Measurements from ENCODE around the gene ZNF408. TPM values are rescaled to one million over a fixed set of nuclear protein-coding genes. Genes with fewer than 3 reads are reported as not detected.

ZNF408 gene
- total and polyA plus RNA-seq, 2 of the 13 experiments (the other 11 are each of a cell fraction or from before 2014, with no cell fraction given): 11.2 to 12.5 TPM

DNA sequence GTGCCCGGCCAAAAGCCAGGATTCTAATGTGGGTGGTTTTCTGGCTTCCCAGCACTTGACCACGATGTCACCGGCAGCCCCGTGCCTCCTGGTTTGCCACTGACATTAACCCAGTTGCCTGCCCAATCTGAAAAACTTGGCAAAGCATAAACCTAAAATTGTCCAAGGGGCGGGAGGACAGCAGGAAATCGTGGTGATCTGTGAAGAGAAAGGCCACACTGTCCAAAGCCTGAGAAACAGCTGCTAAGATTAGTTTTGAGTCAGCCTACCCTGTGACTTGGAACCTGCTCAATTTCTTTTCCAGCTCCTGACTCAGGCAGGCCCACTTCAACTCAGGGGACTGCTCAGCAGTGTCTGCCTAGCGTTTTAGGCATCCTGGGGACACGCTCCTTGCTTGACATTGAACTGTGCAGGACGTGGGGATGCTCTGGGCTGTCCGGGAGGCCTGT, 10.0 kb downstream of the ZNF408 start:
- Histone ChIP-seq H3K79me2 (ENCODE audit: insufficient read depth, low read length) (no peaks in the 10 kb centered on the region), H3K4me2 (ENCODE audit: low read depth, low read length) (no peak overlapping the region), H3K27me3 (ENCODE audit: control insufficient read depth in 1 of 2, insufficient read depth in 2 of 2, low read length in 2 of 2) (no peaks in the 10 kb centered on the region), H4K20me1 (ENCODE audit: insufficient read depth, low read length) (no peaks in the 10 kb centered on the region), H2AFZ (ENCODE audit: low read length) (no peak overlapping the region), H3K27ac (ENCODE audit: extremely low read length, insufficient read depth, low read length) (no peak overlapping the region), H3K4me1 (ENCODE audit: insufficient read depth, low read length) (peaks cover 46% of the 10 kb centered on the region), H3K36me3 (replicated peaks in 1 of 2; ENCODE audit: control insufficient read depth in 1 of 2, insufficient read depth in 2 of 2, low read length in 2 of 2) (peaks cover 2 to 11% of the 10 kb centered on the region in 2 experiments; a peak in 4 of 5 replicates), H3K9me3 (ENCODE audit: low read length) (no peaks in the 10 kb centered on the region), H3K4me3 (replicated peaks in 1 of 3; ENCODE audit: insufficient read depth in 1 of 3, low read depth in 2 of 3, low read length in 3 of 3) (no peak overlapping the region), H3K9ac (ENCODE audit: insufficient read depth, low read depth, low read length) (no peak overlapping the region)
- TF ChIP-seq, protein P1, sequence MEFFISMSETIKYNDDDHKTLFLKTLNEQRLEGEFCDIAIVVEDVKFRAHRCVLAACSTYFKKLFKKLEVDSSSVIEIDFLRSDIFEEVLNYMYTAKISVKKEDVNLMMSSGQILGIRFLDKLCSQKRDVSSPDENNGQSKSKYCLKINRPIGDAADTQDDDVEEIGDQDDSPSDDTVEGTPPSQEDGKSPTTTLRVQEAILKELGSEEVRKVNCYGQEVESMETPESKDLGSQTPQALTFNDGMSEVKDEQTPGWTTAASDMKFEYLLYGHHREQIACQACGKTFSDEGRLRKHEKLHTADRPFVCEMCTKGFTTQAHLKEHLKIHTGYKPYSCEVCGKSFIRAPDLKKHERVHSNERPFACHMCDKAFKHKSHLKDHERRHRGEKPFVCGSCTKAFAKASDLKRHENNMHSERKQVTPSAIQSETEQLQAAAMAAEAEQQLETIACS (CRISPR knock-in tag; IDR thresholded peaks at IDR 0.05): no peak
- TF ChIP-seq SNAPC2 (CRISPR knock-in tag; IDR thresholded peaks at IDR 0.05): no peak
- no peak for TF ChIP-seq ZBTB3 (CRISPR knock-in tag; IDR thresholded peaks at IDR 0.05; ENCODE audit: borderline replicate concordance, low read depth)
- TF ChIP-seq ZBTB38 (CRISPR knock-in tag; IDR thresholded peaks at IDR 0.05): no peak
- TF ChIP-seq, protein P2, sequence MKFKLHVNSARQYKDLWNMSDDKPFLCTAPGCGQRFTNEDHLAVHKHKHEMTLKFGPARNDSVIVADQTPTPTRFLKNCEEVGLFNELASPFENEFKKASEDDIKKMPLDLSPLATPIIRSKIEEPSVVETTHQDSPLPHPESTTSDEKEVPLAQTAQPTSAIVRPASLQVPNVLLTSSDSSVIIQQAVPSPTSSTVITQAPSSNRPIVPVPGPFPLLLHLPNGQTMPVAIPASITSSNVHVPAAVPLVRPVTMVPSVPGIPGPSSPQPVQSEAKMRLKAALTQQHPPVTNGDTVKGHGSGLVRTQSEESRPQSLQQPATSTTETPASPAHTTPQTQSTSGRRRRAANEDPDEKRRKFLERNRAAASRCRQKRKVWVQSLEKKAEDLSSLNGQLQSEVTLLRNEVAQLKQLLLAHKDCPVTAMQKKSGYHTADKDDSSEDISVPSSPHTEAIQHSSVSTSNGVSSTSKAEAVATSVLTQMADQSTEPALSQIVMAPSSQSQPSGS (CRISPR knock-in tag; IDR thresholded peaks at IDR 0.05): no peak
- no peak for TF ChIP-seq NKX3-1 (CRISPR knock-in tag; IDR thresholded peaks at IDR 0.05)
- no peak for TF ChIP-seq ZSCAN12 (CRISPR knock-in tag; IDR thresholded peaks at IDR 0.05)
- no peak for TF ChIP-seq NFYB (CRISPR knock-in tag; IDR thresholded peaks at IDR 0.05)
- TF ChIP-seq MTA3 (CRISPR knock-in tag; IDR thresholded peaks at IDR 0.05): no peak
- TF ChIP-seq ZNF766 (CRISPR knock-in tag; IDR thresholded peaks at IDR 0.05; ENCODE audit: borderline replicate concordance): no peak
- no peak for TF ChIP-seq ISX (CRISPR knock-in tag; conservative IDR thresholded peaks at IDR 0.05)
- TF ChIP-seq ZNF230 (CRISPR knock-in tag; IDR thresholded peaks at IDR 0.05): no peak
- TF ChIP-seq HNRNPK (IDR thresholded peaks at IDR 0.05; ENCODE audit: low read depth, low read length, poor library complexity, severe bottlenecking): no peak
- no peak for TF ChIP-seq SP5 (CRISPR knock-in tag; IDR thresholded peaks at IDR 0.05; ENCODE audit: borderline replicate concordance, low read depth)
- TF ChIP-seq NCOR1 (IDR thresholded peaks at IDR 0.05; ENCODE audit: borderline replicate concordance, low read length): no peak
- TF ChIP-seq ZNF33A (CRISPR knock-in tag; IDR thresholded peaks at IDR 0.05; ENCODE audit: borderline replicate concordance): no peak
- no peak for TF ChIP-seq DPF2 (CRISPR knock-in tag; IDR thresholded peaks at IDR 0.05; ENCODE audit: borderline replicate concordance, low read depth)
- no peak for TF ChIP-seq ZNF333 (CRISPR knock-in tag; IDR thresholded peaks at IDR 0.05; ENCODE audit: borderline replicate concordance)
- no peak for TF ChIP-seq ZNF337 (CRISPR knock-in tag; IDR thresholded peaks at IDR 0.05; ENCODE audit: borderline replicate concordance, low read depth)
- TF ChIP-seq AGO1 (IDR thresholded peaks at IDR 0.05; ENCODE audit: low read depth, low read length, poor library complexity, severe bottlenecking): no peak
- no TSS peak for BruUV-seq (replicated peaks)
- ChIA-PET POLR2A (interaction anchor here (1.5 kb wide), 1 partner anchor 10 kb away, joined by 6 read pairs; the partner anchor contains the start of genes ARHGAP1 and ZNF408), CTCF (ENCODE audit: low intra/inter-chr PET ratio, low total read pairs) (no interaction called here)
- 93% methylated on average over 10 of the region's 10 CpGs for WGBS (ENCODE audit: low lambda C conversion rate)
- intact Hi-C loops (cut with micrococcal nuclease; ENCODE audit: unreplicated experiment) (no loop called here), in situ Hi-C loops (cut with HindIII; ENCODE audit: extremely low pct_ligation_motif_present, low pct_unique_long_range_greater_than_20kb) (no loop called here)
- no peak for FAIRE-seq
- no peak for DNase-seq (ENCODE audit: low spot score)
- peak; percentile 29; the same call in 2 of the 3 replicates for ATAC-seq
